SK-N-SH (cell line): ENCODE results near the gene ASCC2. TPM values are rescaled to one million over a fixed set of nuclear protein-coding genes. Genes with fewer than 3 reads are reported as not detected.

Experiments
- CTCF ChIA-PET: fragments of 300-600, 350-600 bp; formaldehyde crosslinking; extraction: SDS; loops from one replicate; lab custom pipeline; 2021; lab: Yijun Ruan, JAX
- POLR2A ChIA-PET: fragments of 350-600 bp; sonication (Branson Sonifier 250); formaldehyde crosslinking; extraction: SDS; loops from one replicate; lab custom pipeline; 2020; ENCODE audit warnings: antibody characterized with exemption, inconsistent platforms; lab: Yijun Ruan, JAX
- DNase-seq: peaks from one replicate; pipeline ENCODE4 v3.0.0; 2012
- H2AFZ ChIP-seq: fragments of 200-600 bp; sonication (generic); 2 replicates; pipeline ENCODE4 v1.8.1; 2016; ENCODE audit warnings: antibody characterized with exemption, mild to moderate bottlenecking, low read depth
- H3F3A ChIP-seq: fragments of 200-600 bp; sonication (generic); replicated peaks from 2 replicates; pipeline ENCODE3; 2016; ENCODE audit warnings: antibody characterized with exemption, mild to moderate bottlenecking; ENCODE audit not compliant: insufficient read depth
- H3K27ac ChIP-seq, 2 experiments: fragments of 200-500 bp in 1 of 2; fragments of 200-600 bp in 1 of 2; sonication (Bioruptor generic) in 1 of 2; sonication (generic), shearing (Covaris generic) in 1 of 2; 2 replicates each; pipeline versions ENCODE4 v1.5.1 to v1.6.1; 2014 to 2016; ENCODE audit warnings: low read depth in 2 of 2, inconsistent platforms in 1 of 2, low read length in 1 of 2, mild to moderate bottlenecking in 1 of 2, mixed read lengths in 1 of 2
- H3K27me3 ChIP-seq: fragments of 200-600 bp; sonication (generic), shearing (Covaris generic); 2 replicates; pipeline ENCODE4 v1.6.1; 2016; ENCODE audit warnings: mixed run types; ENCODE audit not compliant: insufficient read depth
- H3K36me3 ChIP-seq, 2 experiments: fragments of 200-500 bp in 1 of 2; fragments of 200-600 bp in 1 of 2; sonication (Bioruptor generic) in 1 of 2; sonication (generic) in 1 of 2; replicated peaks in 1 of 2; 2 replicates each; pipeline versions ENCODE3 to v1.5.1; 2014 to 2016; ENCODE audit warnings: low read length in 1 of 2, mild to moderate bottlenecking in 1 of 2; ENCODE audit not compliant: insufficient read depth in 2 of 2, control insufficient read depth in 1 of 2
- H3K4me1 ChIP-seq, 2 experiments: fragments of 200-500 bp in 1 of 2; fragments of 200-600 bp in 1 of 2; sonication (Bioruptor generic) in 1 of 2; sonication (generic), shearing (Covaris generic) in 1 of 2; 2 replicates each; pipeline versions ENCODE4 v1.5.1 to v1.6.1; 2014 to 2016; ENCODE audit warnings: low read depth in 1 of 2, low read length in 1 of 2, mixed run types in 1 of 2; ENCODE audit not compliant: insufficient read depth in 2 of 2, control insufficient read depth in 1 of 2
- H3K4me2 ChIP-seq: fragments of 200-600 bp; sonication (generic), shearing (Covaris generic); 2 replicates; pipeline ENCODE4 v1.6.1; 2017; ENCODE audit warnings: mixed run types
- H3K4me3 ChIP-seq, 2 experiments: fragments of 200-500 bp in 1 of 2; fragments of 200-600 bp in 1 of 2; sonication (Bioruptor generic) in 1 of 2; sonication (generic), shearing (Covaris generic) in 1 of 2; 2 replicates each; pipeline versions ENCODE4 v1.5.1 to v1.8.1; 2014 to 2016; ENCODE audit warnings: low read depth in 2 of 2, inconsistent platforms in 1 of 2, low read length in 1 of 2, mild to moderate bottlenecking in 1 of 2, mixed read lengths in 1 of 2, moderate library complexity in 1 of 2
- H3K79me2 ChIP-seq: fragments of 200-600 bp; sonication (generic); 2 replicates; pipeline ENCODE4 v1.8.1; 2017; ENCODE audit warnings: mild to moderate bottlenecking; ENCODE audit not compliant: insufficient read depth
- H3K9ac ChIP-seq: fragments of 200-600 bp; sonication (generic); 2 replicates; pipeline ENCODE4 v1.6.1; 2017; ENCODE audit warnings: mixed run types
- H3K9me2 ChIP-seq: fragments of 200-600 bp; sonication (generic); 2 replicates; pipeline ENCODE4 v1.6.1; 2017; ENCODE audit warnings: mixed run types
- H3K9me3 ChIP-seq: fragments of 200-600 bp; sonication (generic); 2 replicates; pipeline ENCODE4 v1.6.1; 2017; ENCODE audit warnings: mixed run types, mild to moderate bottlenecking, moderate library complexity
- H4K20me1 ChIP-seq: fragments of 200-600 bp; sonication (generic); 2 replicates; pipeline ENCODE4 v1.6.1; 2017; ENCODE audit warnings: mild to moderate bottlenecking, mixed run types; ENCODE audit not compliant: insufficient read depth
- CHD2 ChIP-seq: fragments of 150-350 bp; IDR thresholded peaks from 2 replicates; pipeline ENCODE4 v1.6.1; 2018; ENCODE audit warnings: low read length; ENCODE audit not compliant: partially characterized antibody
- EP300 ChIP-seq, 2 experiments: IDR thresholded peaks; 2 replicates each; pipeline versions ENCODE4 v1.4.0 to v1.6.1; 2012; ENCODE audit warnings: borderline replicate concordance in 1 of 2, low read depth in 1 of 2, low read length in 1 of 2
- EZH2phosphoT487 ChIP-seq: fragments of 200-600 bp; sonication (generic); IDR thresholded peaks from 2 replicates; pipeline ENCODE4 v1.6.1; 2017; ENCODE audit warnings: low read depth, mixed run types, mild to moderate bottlenecking, antibody characterized with exemption, moderate library complexity, borderline replicate concordance
- FOSL2 ChIP-seq: IDR thresholded peaks from 2 replicates; pipeline ENCODE4 v1.4.0; 2012; ENCODE audit warnings: low read depth, mild to moderate bottlenecking, moderate library complexity, borderline replicate concordance
- FOXJ3 ChIP-seq: sonication (generic); formaldehyde crosslinking; IDR thresholded peaks from 2 replicates; pipeline ENCODE4 v1.5.1; 2020; ENCODE audit warnings: mild to moderate bottlenecking, missing genetic modification reagents
- FOXM1 ChIP-seq: IDR thresholded peaks from 2 replicates; pipeline ENCODE4 v1.4.0; 2012; ENCODE audit warnings: low read depth, mild to moderate bottlenecking
- GABPA ChIP-seq: IDR thresholded peaks from 2 replicates; pipeline ENCODE4 v1.4.0; 2012; ENCODE audit warnings: low read depth, mild to moderate bottlenecking
- GATA2 ChIP-seq: sonication (generic); formaldehyde crosslinking; IDR thresholded peaks from 2 replicates; pipeline ENCODE4 v1.5.0; 2020; ENCODE audit warnings: mild to moderate bottlenecking, missing genetic modification reagents
- MXI1 ChIP-seq: IDR thresholded peaks from 2 replicates; pipeline ENCODE4 v1.6.1; 2012; ENCODE audit warnings: mild to moderate bottlenecking, low read depth, low read length, improper control_type of control experiment
- RCOR1 ChIP-seq: fragments of 150-350 bp; IDR thresholded peaks from 2 replicates; pipeline ENCODE4 v1.6.1; 2017; ENCODE audit warnings: antibody characterized with exemption, low read length
- RFX5 ChIP-seq: IDR thresholded peaks from 2 replicates; pipeline ENCODE4 v1.6.1; 2012; ENCODE audit warnings: mild to moderate bottlenecking, improper control_type of control experiment, low read length
- SIN3A ChIP-seq: IDR thresholded peaks from 2 replicates; pipeline ENCODE4 v1.6.1; 2012; ENCODE audit warnings: low read depth, mild to moderate bottlenecking, low read length, moderate library complexity, borderline replicate concordance
- SMC3 ChIP-seq: IDR thresholded peaks from 2 replicates; pipeline ENCODE4 v1.6.1; 2012; ENCODE audit warnings: low read depth, low read length, improper control_type of control experiment
- TAF1 ChIP-seq: IDR thresholded peaks from 2 replicates; pipeline ENCODE4 v1.6.1; 2012; ENCODE audit warnings: low read depth, mild to moderate bottlenecking, low read length, moderate library complexity, borderline replicate concordance
- TCF12 ChIP-seq: IDR thresholded peaks from 2 replicates; pipeline ENCODE4 v1.4.0; 2012
- TEAD4 ChIP-seq: IDR thresholded peaks from 2 replicates; pipeline ENCODE4 v1.4.0; 2012; ENCODE audit warnings: mild to moderate bottlenecking, borderline replicate concordance; ENCODE audit not compliant: insufficient read depth
- USF1 ChIP-seq: IDR thresholded peaks from 2 replicates; pipeline ENCODE4 v1.4.0; 2012; ENCODE audit warnings: low read depth, borderline replicate concordance
- WGBS: methylation state at CpG from one replicate; pipeline ENCODE4 v1.1.6; 2017; ENCODE audit warnings: low lambda C conversion rate; 5-methylcytosine and 5-hydroxymethylcytosine counted together
- polyA plus RNA-seq, 3 experiments: library from polyadenylated mRNA; depleted of rRNA; stranded (reverse); fragments of >200 nt; gene quantifications; 2 replicates each; pipeline ENCODE4 v1.2.3, GENCODE V29; 2012
- TF ChIP-seq, protein P1 (sequence below): fragments of 150-350 bp; IDR thresholded peaks from 2 replicates; pipeline ENCODE4 v1.6.1; 2017; ENCODE audit warnings: antibody characterized with exemption, low read length, low read depth, borderline replicate concordance
- TF ChIP-seq, protein P2 (sequence below): fragments of 150-350 bp; IDR thresholded peaks from 2 replicates; pipeline ENCODE4 v1.6.1; 2016; ENCODE audit warnings: mild to moderate bottlenecking, low read depth, low read length
- TF ChIP-seq, protein P3 (sequence below): IDR thresholded peaks from 2 replicates; pipeline ENCODE4; 2012
- TF ChIP-seq, protein P4 (sequence below): IDR thresholded peaks from 2 replicates; pipeline ENCODE4 v1.6.1; 2012; ENCODE audit warnings: mild to moderate bottlenecking, low read depth, low read length, moderate library complexity

Gene ASCC2
- polyA plus RNA-seq, 1 of the 3 experiments (the other 2 are of a cell fraction) = 82.0 TPM

DNA sequence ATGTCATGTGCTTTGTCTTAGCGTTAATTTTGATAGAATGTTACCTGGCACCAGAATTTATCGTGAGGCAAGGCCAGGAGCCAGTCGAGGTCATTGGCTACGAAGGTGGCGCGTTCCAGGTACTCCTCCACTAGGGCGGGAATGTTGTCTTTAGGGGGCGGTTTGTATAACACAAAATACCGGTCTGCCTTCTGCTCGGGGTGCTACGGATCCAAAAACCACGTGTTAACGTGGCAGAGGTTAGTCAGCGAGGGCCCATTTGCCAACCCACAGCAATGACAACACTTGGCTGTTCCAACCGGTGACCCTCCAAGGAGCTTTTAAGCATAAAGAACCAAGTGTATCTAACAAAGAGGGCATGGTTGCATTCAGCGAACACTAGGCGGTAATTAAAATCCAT is 12.5 kb downstream of the ASCC2 start:
- Histone ChIP-seq H3K27me3 (no peaks in the 10 kb centered on the region), H3K36me3 (peaks cover 22 to 45% of the 10 kb centered on the region in 2 experiments), H4K20me1 (no peaks in the 10 kb centered on the region), H3K9me3 (no peaks in the 10 kb centered on the region), H3F3A (peaks cover 12% of the 10 kb centered on the region), H2AFZ (no peak overlapping the region), H3K4me3 (no peak overlapping the region), H3K27ac (no peak overlapping the region), H3K9ac (no peak overlapping the region), H3K79me2 (no peaks in the 10 kb centered on the region), H3K9me2 (no peaks in the 10 kb centered on the region), H3K4me2 (no peak overlapping the region), H3K4me1 (peaks cover 11 to 17% of the 10 kb centered on the region in 2 experiments; a peak in 2 of 4 replicates)
- WGBS = 95% methylated on average over 17 of the region's 17 CpGs
- TF ChIP-seq EZH2phosphoT487 (no peak), MXI1 (no peak), TAF1 (no peak)
- CTCF ChIA-PET = interaction anchor here (1.1 kb wide), 1 partner anchor 53 kb away, joined by 3 read pairs; no protein-coding TSS in a partner anchor
- POLR2A ChIA-PET = no interaction called here
- no peak for DNase-seq

DNA sequence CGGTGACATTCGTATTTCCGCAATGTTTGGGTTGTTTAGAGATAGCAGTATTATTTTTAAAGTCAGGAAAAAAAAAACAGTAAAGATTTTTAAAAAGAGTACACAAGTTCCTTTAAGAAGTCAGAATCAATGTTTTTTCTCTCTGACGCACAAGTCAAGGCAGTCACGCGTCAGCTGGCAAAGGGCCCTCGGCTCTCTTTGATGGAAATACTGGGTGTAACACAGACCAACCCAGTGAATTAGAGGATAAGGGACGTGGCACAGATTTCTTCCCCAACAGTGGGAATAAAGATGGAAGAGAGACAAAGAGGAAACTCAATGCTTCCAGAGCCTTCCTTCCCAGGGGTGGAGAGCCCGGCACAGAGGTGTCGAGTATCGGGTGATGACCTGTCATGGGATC is 13.4 kb downstream of the ASCC2 start:
- CTCF ChIA-PET = no interaction called here
- Histone ChIP-seq H3K4me3 (no peak overlapping the region), H3K4me1 (peaks cover 11% of the 10 kb centered on the region in 2 experiments; a peak in 2 of 4 replicates), H2AFZ (no peak overlapping the region), H3K9me2 (no peaks in the 10 kb centered on the region), H3K36me3 (peaks cover 22 to 49% of the 10 kb centered on the region in 2 experiments), H3K9me3 (no peaks in the 10 kb centered on the region), H3K79me2 (no peaks in the 10 kb centered on the region), H4K20me1 (no peaks in the 10 kb centered on the region), H3K4me2 (no peak overlapping the region), H3K27ac (no peak overlapping the region), H3F3A (peaks cover 12% of the 10 kb centered on the region), H3K9ac (no peak overlapping the region), H3K27me3 (no peaks in the 10 kb centered on the region)
- no peak for DNase-seq
- POLR2A ChIA-PET = no interaction called here
- WGBS = 92% methylated on average over 11 of the region's 11 CpGs
- TF ChIP-seq, protein P1, sequence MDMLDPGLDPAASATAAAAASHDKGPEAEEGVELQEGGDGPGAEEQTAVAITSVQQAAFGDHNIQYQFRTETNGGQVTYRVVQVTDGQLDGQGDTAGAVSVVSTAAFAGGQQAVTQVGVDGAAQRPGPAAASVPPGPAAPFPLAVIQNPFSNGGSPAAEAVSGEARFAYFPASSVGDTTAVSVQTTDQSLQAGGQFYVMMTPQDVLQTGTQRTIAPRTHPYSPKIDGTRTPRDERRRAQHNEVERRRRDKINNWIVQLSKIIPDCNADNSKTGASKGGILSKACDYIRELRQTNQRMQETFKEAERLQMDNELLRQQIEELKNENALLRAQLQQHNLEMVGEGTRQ = no peak
- TF ChIP-seq FOXM1 (no peak), GABPA (no peak), SIN3A (no peak), SMC3 (no peak), TEAD4 (no peak), FOSL2 (no peak), USF1 (no peak), FOXJ3 (CRISPR knock-in tag) (no peak), TCF12 (no peak), CHD2 (no peak), MXI1 (no peak), GATA2 (CRISPR knock-in tag) (no peak), EP300 (IDR thresholded peaks at IDR 0.05; ENCODE audit: borderline replicate concordance in 1 of 2, low read depth in 1 of 2, low read length in 1 of 2) (no peak), RCOR1 (no peak), RFX5 (no peak)
- TF ChIP-seq, protein P2, sequence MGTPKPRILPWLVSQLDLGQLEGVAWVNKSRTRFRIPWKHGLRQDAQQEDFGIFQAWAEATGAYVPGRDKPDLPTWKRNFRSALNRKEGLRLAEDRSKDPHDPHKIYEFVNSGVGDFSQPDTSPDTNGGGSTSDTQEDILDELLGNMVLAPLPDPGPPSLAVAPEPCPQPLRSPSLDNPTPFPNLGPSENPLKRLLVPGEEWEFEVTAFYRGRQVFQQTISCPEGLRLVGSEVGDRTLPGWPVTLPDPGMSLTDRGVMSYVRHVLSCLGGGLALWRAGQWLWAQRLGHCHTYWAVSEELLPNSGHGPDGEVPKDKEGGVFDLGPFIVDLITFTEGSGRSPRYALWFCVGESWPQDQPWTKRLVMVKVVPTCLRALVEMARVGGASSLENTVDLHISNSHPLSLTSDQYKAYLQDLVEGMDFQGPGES = no peak
- TF ChIP-seq, protein P3, sequence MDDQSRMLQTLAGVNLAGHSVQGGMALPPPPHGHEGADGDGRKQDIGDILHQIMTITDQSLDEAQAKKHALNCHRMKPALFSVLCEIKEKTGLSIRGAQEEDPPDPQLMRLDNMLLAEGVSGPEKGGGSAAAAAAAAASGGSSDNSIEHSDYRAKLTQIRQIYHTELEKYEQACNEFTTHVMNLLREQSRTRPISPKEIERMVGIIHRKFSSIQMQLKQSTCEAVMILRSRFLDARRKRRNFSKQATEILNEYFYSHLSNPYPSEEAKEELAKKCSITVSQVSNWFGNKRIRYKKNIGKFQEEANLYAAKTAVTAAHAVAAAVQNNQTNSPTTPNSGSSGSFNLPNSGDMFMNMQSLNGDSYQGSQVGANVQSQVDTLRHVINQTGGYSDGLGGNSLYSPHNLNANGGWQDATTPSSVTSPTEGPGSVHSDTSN = no peak
- TF ChIP-seq, protein P4, sequence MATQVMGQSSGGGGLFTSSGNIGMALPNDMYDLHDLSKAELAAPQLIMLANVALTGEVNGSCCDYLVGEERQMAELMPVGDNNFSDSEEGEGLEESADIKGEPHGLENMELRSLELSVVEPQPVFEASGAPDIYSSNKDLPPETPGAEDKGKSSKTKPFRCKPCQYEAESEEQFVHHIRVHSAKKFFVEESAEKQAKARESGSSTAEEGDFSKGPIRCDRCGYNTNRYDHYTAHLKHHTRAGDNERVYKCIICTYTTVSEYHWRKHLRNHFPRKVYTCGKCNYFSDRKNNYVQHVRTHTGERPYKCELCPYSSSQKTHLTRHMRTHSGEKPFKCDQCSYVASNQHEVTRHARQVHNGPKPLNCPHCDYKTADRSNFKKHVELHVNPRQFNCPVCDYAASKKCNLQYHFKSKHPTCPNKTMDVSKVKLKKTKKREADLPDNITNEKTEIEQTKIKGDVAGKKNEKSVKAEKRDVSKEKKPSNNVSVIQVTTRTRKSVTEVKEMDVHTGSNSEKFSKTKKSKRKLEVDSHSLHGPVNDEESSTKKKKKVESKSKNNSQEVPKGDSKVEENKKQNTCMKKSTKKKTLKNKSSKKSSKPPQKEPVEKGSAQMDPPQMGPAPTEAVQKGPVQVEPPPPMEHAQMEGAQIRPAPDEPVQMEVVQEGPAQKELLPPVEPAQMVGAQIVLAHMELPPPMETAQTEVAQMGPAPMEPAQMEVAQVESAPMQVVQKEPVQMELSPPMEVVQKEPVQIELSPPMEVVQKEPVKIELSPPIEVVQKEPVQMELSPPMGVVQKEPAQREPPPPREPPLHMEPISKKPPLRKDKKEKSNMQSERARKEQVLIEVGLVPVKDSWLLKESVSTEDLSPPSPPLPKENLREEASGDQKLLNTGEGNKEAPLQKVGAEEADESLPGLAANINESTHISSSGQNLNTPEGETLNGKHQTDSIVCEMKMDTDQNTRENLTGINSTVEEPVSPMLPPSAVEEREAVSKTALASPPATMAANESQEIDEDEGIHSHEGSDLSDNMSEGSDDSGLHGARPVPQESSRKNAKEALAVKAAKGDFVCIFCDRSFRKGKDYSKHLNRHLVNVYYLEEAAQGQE = no peak
